Central memory CD4-positive, alpha-beta T cell (primary cell): Measurements from ENCODE around the gene PSENEN.
A peak's percentile ranks its signal among the peaks of the same experiment; 100 is the strongest.

Source experiments
- DNase-seq: peaks from one replicate; pipeline ENCODE4 v3.0.0; 2022

Gene PSENEN

DNA sequence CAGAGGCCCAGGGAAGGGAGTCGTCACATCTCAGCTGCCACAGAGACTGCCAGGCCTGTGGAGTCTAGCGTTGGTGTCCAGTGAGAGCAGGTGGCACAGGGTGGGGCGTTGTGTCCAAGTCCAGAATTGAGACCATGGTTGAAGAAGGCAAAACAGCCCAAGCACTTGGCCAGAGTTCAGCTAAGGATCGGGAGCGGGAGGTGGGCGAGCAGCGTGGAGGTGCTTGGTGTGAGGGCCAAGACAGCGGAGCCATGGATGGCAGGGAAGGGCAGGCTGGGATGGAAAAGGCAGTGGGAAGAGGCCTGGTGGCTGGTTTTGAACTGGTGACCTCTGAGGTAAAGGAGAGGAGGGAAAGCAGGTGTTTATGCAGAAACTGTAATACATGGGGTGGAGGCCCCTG, 11.2 kb upstream of the PSENEN start:
- DNase-seq = no peak

DNA sequence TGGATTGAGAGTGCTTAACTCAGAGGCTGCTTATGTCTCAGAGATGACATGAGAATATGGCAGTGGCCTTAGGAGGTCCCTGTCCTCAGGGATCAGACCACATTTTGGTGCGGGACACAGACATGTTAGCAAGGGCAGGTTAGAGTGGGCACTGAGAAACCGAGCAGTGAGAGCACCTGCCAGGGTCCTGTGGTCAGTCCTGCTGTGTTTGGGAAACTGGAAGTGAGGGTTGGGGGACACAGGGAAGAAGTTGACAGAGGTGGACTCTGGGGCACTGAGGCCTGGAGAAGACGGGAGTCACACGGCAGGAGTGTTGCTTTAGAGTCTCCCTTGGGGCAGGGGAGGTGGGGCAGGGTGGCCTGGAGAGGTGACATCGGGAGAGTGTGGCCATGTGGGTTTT, 10.6 kb upstream of the PSENEN start:
- no peak for DNase-seq

DNA sequence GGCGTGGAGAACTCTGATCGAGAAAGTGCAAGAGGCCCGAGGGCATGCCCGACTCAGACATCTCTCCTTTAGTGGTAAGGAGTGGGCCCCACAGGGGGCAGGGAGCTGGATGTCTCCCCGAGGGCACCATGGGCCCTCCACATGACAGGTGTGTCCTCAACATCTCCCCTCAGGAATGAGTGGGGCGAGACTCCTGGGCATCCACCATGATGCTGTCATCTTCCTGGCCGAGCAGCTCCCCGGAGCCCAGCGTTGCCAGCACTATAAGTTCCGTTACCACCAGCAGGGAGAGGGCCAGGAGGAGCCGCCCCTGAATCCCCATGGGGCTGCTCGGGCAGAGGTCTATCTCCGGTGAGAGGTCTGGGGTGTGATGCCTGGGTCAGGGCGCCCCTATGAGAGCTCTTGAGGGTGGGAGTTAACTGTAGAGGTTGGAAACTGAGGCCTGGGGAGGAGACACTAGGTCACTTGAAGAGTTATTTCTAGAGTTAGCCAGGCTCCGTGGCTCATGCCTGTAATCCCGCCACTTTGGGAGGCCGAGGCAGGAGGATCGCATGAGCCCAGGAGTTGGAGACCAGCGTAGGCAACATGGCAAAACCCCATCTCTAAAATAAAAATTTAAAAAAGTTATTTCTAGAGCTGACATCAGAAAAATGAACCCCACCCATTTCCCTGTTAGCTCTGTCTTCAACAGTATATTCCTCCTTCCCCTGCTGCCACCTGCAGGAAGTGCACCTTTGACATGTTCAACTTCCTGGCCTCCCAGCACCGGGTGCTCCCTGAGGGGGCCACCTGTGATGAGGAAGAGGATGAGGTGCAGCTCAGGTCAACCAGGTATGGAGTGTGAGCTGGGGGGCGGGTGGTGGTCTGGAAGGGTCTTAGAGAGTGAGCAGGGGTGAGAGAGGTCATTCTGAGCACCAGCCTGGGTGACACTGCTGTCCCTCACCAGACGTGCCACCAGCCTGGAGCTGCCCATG, 8.3 kb upstream of the PSENEN start:
- no peak for DNase-seq

DNA sequence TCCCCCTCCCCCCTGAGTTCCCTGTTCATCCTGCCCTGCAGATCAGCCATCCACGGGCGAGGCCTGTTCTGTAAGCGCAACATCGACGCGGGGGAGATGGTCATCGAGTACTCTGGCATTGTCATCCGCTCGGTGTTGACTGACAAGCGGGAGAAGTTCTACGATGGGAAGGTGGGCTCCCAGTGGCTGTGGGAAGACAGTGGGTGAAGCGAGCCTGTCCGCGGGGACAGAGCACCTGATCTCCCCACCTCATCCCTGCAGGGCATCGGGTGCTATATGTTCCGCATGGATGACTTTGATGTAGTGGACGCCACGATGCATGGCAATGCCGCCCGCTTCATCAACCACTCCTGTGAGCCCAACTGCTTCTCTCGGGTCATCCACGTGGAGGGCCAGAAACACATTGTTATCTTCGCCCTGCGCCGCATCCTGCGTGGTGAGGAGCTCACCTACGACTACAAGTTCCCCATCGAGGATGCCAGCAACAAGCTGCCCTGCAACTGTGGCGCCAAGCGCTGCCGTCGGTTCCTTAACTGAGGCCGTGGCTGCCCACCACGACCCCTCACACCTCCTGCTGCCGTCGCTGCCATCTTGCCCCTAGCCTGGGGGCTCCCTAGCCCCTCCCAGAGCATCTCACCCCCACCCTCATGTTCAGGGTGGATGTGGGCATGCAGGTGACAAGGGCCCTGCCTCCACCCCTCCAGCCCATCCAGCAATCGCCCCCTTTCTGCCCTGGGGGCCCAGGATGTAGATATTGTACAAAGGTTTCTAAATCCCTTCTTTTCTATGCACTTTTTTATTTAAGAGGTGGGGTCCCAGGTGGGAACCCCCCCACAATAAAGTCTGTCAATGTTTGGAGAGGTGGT, 7.2 kb upstream of the PSENEN start:
- DNase-seq = no peak

DNA sequence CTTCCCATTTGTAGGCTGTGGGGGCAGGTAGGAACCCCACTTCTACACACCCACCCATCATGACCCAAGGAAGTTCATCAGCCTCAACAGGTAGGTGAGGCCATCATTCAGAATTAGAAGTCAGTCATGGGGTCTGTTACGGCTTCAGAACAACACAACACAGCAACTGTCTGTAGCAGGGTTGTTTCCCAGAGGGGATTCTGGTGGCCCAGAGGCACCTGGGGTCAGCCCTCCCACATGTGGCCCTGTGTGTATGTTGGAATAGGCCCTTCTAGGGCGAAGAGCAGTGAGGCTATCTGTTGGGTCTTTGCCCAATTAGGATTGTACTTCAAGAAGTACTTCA, 6.6 kb upstream of the PSENEN start:
- DNase-seq = no peak

DNA sequence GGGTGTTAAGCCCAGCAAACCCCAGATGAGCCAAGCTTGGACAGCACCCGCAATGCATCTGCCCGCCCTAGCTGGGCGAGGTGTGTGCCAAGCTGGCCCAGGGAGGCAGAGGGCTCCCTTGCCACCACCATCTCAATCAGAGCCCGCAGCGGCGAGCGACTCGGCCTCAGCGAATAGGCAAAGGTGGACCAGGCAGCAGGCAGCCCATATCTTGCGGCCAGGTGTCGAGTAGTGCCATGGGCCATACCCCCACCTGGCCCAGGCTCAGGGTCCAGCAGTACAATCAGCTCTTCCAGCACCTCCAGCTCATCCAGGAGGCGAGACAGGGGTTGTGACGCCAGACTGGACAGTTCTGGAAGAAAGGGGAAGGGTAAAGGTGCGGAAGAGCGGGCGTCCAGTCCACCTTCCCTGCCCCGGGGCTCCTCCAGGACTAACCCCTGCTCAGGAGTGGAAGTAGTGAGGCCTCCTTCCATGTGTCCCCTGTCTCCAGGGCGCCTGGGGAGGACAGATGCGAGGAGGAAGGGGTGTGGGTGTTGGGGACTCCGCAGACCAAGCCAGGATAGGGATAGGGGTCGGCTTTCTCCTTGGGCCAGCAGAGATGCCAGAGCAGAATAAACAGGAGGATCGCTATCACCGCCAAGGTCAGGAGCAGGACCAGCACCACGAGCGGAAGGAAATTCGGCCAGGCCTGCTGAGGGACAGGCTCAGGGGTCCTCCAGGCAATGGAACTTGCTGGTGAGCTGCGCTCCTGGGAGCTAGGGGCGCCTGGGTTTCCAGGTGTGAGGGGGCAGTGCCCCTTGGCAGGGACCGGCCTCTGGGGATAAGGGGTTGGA, 6.0 kb upstream of the PSENEN start:
- no peak for DNase-seq

DNA sequence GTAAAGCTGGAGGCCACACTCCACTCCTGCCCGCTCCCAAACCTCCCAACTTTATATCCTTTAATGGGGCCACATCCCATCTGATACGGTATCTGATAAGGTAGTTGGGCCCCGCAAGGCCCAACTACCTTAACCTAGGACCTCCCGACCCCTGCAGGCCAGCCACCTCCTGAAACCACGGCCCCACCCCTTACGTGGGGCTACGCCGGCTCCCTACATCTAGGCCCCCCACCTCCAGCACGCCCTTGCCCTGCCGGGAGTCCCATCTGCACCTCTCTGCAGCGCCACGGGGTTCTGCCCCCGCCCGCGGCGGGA, 5.4 kb upstream of the PSENEN start:
- DNase-seq = no peak

DNA sequence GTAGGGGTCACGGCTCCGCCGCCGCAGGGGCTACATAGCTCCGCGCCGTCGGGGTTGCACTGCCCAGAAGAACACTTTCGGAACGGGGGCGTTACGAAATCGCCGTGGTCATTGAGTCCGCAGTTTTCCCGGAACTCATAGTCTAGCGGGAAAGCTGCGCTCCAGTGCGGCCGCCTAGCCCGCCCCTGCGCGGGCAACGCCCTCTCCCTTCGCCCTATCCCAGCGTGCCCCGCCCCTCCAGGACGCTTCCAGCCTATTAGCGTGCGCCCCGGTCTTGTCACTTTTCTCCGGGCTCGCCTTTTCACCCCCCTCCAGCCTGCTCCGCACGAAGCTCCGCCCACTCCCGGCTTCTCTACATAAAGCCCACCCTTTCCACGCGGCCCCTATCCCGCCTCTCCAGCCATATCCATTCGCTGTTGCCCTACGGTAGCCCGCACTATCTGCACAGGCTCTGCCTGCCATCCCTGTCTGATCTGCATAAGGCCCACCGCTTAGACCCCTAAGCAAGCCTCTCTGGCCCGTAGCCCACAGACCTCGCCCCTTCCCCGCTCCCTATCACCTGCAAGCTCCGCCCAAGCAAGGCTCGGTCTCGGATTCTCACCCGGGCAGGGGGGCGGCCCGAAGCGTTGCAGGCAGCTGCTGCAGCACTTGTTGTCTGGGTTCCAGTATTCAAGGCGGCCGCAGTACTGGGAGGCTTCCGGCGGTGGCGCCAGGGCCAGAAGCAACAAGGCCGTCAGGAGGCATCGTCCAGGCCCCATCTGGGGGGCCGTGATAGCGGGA, 4.8 kb upstream of the PSENEN start:
- peak; percentile 91 for DNase-seq

DNA sequence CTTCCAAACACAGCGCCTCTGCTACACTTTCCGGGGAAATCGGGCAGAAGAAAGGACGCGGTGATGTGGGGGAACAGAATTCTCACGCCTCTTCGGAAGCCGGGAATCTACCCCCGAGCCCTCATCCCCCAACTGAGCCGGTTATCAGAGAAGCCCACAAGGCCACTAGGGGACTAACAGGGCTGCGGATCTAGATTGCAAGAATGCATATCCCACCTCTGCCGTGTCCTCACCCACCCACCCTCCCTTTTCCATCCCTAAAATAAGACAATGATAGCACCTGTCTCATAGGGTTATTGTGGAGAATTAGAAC, 4.3 kb upstream of the PSENEN start:
- DNase-seq = no peak

DNA sequence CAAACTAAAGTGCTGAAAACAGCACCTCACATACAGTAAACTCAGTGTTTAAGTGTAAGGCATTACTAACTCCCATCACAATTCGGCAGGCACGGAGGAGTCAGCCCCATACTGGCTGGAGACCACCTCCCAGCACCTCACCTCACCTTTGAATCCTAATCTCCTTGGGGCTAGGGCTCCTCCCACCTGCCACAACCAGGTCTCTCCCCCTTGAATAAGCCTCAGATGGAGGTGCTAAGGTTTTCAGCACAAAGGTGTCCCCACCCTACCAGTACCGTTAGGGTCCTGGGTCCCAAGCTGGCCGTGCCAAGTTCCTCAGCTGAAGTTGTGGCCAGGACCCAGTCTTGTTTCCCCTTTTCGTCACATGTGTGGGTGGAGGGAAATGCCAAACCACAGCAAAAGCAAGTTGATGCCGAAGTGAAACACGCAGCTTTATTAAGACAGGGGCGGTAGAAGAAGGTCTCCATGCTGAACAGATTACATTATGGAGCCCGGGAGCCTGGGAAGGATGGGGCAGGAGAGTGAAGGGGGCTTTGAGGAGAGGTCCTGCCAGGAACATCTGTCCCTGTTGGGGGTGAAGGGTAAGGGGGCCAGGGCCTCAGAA, 3.2 kb upstream of the PSENEN start, which contains the start of gene IGFLR1:
IGFLR1 (minus strand) TSS at position 332 of the 604 bp plus-strand sequence. CDS start 1,272 bp downstream, outside the sequence.
- DNase-seq = peak; percentile 75

DNA sequence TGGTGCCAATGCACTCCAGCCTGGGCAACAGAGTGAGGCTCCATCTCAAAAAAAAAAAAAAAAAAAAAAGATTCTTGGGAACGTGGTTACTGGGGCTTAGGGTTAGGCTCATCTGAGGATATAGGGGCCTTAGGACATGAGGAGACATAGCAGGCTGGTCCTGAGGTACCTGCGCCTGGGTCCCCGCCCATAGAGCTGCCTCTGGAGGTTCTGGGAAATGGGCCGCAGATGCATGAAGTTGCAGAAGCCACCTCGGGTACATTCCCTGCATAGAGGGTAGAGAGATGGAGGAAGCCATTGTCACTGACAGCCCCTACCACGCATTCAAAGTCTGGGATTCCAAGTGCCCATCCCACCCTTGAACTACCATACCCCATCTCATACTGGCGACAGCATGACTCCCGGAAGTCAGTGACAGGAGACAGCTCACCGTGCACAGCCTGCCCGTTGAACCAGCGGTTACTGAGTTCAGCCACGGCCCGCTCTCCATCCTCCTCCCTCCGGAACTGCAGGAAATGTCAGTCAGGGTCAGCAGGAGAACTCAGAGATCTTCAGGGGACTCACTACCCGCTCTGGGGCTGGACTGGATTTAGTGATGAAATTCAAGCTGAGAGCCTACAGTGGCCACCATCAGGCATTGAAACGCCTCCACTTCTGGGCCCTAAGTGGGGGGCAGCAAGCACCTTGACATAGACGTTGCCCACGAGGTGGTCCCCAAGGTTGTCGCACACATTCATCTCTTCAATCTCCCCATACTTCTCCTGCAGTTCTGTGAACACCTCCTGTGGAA, 1.6 kb upstream of the PSENEN start:
- DNase-seq = no peak

DNA sequence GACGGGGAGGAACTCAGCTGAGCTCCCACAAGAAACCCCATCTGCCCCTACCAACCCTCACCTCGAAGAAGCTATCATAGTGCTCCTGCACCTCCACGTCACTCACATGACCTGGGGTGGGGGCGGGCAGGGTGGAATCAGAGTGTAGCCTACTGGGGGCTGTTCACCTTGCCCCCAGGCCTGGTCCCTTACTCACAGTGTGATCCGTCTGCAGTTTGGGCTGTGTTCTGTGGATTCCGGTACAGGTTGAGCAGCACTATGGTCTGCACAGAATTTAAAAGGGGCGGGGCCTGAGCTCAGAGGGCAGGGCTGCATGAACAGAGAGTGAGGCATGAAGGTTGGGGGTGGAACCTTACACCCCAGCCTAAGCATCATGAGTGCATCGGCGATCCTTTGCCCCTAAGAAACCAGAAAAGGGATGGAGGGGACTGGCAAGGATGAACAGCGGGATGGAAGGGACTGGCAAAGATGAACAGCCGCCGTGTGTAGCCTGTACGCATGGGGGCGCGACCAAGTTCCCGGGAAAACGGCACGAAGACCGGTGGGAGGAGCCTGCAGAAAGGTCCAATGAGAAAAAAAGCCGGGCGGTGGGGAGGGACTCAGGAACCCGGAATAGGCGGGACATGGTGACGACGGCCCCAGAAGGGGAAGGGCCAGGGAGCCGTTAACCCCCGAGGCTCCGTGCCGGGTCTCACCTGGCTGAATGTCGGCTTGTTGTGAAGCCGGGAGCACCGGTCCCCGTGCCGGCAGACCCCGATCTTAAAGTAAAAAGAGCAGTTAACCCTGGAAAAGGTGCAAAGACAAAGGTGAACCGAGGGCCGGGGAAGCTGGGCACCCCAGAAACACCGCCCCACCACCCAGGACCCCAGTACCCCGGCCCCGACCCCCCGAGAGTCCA, 772 bp upstream of the PSENEN start:
- DNase-seq = peak; percentile 94

DNA sequence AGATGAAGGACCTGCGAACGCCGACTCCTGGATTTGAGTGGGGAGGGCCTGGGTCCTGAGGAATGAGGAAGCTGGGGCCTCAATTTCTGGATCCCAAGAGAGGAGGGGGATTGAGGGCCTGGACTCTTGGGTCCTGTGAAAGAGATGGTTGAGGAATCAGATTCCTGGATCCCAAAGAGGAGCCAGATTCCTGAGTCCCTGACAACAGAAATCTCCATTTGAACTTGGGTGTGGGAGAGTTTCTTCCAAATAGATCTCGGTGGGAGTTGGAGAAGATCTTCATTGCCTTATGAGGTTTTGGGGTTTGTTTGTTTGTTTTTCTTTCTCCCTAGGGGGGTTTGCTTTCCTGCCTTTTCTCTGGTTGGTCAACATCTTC, 624 bp downstream of the PSENEN start:
- no peak for DNase-seq

DNA sequence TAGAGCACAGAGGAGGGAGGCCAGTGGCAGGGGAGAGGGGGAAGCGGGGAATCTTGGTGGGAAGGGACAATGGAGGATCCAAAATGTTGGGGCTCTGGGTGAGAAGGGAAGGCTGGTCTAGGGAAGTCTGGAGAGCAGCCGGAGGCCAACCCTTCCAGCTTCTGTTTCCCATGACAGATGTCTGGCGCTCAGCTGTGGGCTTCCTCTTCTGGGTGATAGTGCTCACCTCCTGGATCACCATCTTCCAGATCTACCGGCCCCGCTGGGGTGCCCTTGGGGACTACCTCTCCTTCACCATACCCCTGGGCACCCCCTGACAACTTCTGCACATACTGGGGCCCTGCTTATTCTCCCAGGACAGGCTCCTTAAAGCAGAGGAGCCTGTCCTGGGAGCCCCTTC, 1.1 kb downstream of the PSENEN start:
- no peak for DNase-seq

DNA sequence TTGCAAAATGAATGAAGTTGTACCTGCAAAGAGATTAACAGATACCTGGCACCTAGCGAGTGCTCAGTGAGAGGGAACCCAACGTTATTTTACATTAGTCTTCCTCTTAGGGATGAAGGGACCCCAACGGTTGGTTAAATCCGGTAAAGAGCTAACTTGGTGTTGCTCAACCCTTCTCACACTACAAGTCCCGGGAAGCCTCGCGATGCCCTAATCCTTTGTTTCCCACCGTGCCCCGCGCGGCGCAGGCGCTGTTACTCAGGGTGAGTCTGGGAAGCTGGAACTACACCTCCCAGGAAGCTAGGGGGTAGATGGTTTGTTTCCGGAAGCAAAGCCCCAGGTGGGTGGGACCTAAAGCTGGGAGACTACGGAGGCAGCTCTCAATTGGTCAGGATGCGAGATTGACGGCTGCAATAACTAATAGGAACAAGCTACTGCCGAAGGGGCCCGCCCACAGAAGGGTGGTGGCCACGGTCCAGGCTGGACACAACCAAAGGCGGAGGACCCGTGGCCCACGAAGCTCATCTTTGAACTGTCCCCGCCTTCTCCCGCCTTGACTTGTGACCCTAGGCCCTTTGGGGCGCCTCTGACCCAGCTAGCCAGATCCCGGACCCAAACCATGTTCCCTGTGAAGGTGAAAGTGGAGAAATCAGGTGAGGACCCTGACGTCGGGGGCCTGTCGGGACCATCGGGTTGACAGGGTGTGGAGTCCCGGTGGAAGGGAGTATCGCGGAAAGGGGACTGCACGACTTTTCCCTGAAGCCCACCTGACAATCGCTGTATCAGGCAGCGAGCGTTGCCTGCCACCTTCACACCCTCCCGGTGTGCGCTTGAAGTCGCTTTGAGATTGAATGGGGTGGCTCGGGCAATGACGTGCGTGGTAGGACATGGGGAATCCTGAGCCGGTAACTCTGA, 2.9 kb downstream of the PSENEN start, which contains the start of gene LIN37:
LIN37 (plus strand) TSS at position 471 of the 915 bp plus-strand sequence; CDS start at position 620, 149 bp downstream.
- DNase-seq = peak; percentile 99

DNA sequence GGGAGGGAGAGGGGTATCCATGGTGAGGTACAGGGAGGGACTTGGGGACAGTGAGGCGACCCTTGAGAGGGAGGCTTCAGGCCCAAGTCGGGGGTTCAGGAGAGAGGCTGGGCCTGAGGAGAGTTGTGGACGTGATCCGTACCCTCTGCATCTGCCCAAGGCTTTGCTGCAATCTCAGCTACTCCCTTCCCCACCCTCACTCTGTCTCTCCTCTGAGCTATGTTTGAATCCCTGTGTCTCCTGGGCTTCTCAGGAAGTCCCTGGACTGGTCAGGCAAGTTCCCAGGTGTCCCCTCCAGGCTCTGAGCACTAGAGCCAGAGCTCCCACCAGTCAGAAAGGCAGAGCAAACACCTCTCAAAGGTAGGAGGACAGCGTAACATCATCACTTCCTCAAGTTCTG, 4.7 kb downstream of the PSENEN start:
- no peak for DNase-seq

DNA sequence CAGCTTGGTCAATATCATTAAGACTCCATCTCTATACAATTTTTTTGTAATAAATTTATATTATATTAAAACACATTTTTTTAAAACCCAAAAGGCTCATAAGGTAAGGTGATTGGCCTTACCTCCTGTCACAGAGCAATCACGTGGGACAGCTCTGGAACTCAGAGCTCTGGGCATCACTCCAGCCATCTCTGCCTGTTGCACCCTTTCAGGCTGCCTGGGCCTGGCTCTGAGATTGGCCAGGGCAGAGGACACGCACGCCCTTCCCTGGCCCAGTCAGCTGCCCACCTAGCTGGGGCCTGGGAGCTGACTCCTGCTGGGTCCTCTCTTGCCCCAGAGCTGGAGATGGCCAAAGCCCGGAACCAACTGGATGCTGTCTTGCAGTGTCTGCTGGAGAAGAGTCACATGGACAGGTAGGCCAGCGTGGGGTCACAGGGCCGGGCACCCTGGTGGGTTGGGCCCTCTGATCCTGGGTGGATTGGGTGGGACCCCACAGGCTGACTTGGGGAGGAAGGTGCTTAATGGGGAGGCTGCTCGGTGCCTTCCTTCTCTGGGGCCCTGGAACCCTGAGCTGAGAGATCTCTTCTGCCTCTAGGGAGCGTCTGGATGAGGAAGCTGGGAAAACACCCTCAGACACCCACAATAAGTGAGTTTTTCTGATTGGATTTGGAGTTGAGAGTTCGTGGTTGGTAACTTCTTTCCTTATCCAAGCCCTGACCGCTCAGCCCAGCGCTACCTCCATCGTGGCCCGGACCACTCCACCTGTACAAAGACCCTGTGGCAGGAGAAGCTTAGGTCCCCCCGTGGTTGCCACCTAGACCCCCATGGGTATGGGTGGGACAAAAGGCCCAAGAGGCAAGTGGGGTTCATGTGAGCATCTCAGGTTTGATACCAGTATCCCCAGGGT, 6.6 kb downstream of the PSENEN start:
- DNase-seq = no peak
